ENCODE data around the gene UBL4A.

UBL4A gene

GRCh38 chrX:154460326-154460725 lies 26.1 kb downstream of the UBL4A start:
- no peak for DNase-seq

DNA sequence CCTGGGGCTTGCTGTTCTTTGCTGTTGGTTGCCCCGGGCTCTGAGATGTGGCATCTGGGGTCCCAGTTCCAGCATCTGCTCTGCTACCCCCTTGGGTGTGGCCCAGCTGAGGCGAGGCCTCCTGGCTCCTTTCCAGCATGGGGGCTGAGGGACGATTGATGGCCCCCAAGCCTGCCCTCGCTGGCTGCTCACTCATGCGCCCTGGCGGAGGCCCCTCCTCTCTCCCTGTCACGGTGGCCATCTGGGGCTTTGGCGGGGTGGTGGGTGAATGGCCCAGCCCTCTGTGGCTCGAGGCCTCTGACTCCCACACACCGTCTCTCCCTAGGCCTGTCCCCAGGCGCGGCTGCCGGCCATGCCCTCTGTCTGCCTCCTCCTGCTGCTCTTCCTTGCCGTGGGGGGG lies 26.6 kb downstream of the UBL4A start:
- peak; percentile 4 for DNase-seq

GRCh38 chrX:154458954-154459778 lies 27.2 kb downstream of the UBL4A start:
- DNase-seq: peak; percentile 60

DNA sequence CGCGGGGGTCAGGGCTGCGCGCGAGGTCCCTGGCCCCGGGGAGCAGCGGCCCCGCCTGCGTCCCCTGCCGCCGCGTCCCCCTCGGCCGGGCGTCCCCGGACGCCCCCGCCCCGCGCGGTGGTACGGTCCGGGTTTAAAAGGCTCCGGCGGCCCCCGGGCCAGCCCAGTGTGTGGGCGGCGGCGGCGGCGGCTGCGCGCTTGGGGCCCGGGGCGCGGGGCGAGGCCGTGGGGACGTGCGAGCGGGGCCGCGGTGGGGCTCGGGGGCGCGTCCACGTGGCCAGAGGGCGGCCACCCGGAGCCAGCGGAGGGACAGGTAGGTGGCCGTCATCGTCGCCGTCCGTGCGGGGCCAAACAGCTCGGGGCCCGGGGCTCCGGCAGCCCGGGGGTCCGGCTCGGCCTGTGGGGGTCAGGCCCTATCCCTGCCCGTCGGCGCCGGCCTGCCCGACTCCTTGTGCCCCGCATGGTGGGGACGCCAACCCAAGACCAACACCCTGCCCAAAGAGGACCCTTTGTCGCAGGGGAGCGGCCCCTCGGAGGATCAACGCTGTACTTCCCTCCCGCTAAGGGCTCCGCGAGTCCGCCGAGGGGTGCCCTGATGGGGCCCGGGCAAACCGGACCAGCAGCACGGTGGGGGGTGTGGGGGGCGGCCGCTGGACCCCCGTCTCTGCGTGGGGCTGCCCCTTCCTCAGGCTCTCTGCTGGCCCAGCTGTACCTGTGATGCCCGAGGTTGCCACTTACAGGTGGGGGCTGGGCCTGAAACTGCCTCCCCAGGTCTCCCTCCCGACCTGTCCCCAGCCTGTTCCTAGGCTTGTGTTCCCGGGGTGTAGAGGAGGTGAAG lies 28.1 kb downstream of the UBL4A start, which contains the start of gene PLXNA3:
Gene PLXNA3 (plus strand): TSS at position 166 of the 838 bp plus-strand sequence. CDS start 1,903 bp downstream, outside the sequence.
- peak; percentile 43 for DNase-seq

DNA sequence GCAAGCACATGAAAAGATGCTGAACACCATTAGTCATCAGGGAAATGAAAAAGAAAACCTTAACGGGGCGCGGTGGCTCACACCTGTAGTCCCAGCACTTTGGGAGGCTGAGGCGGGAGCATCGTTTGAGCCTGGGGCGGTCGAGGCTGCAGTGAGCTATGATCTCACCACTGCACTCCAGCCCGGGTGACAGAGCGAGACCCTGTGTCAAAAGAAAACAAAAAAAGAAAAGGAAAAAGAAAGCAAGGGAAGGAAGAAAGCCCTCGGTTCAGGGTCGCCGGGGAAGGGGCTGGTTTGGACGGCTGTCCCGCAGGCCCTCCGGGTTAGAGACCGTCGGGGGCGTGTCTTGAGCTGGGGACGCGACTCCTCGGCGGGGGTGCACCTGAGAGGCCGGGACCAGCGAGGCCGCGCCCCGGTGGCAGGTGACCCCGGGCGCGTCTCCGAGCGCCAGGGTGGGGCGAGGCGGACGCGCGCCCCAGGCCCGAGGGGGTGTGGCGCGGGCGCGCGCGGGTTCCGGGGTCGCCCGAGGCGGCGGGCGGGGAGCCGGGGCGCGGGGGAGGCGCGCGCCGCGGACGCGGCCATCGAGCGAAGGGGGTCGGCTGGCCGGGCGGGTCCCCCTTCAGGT lies 28.8 kb downstream of the UBL4A start:
- peak; percentile 6 for DNase-seq

GRCh38 chrX:154452823-154453222 lies 33.6 kb downstream of the UBL4A start:
- DNase-seq: no peak

DNA sequence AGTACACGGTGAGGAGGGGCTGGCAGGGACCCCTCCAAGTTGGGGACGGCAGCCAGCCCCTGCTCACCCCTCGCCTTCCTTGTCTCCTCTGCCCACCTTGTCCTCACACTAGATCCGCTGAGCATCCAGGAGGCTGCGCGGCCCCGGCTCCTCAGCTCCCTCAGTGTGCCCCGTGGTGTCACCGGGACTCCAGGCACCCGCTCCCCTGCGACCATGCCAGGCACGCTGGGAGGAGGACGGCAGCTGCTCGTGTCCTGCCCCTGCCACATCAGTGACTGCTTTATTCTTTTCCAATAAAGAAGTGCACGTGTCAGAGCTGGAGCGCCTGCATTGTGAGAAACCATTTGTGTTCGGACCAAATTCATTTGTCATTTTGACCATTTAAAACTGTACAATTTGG lies 36.1 kb downstream of the UBL4A start:
- DNase-seq: no peak

- no peak for DNase-seq
These were observed 36.8 kb downstream of the UBL4A start for GRCh38 chrX:154449618-154450017.

DNA sequence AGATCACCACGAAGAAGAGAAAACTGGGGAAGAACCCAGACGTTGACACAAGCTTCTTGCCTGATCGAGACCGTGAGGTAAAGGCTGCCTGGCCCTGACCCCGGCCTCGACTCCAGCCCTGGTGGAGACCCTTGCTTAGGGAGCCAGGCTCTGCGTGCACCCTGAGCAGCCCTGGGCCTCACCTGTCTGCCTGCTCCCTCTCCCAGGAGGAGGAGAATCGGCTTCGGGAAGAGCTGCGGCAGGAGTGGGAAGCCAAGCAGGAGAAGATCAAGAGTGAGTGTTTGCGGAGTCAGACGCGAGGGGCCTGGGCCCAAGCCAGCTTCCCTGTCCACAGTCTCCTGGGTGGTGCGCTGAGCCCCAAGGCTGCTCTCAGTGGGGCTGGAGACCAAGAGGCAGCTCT lies 37.9 kb downstream of the UBL4A start:
- no peak for DNase-seq

- no peak for DNase-seq
These were observed 40.0 kb downstream of the UBL4A start for GRCh38 chrX:154446430-154446829.

DNA sequence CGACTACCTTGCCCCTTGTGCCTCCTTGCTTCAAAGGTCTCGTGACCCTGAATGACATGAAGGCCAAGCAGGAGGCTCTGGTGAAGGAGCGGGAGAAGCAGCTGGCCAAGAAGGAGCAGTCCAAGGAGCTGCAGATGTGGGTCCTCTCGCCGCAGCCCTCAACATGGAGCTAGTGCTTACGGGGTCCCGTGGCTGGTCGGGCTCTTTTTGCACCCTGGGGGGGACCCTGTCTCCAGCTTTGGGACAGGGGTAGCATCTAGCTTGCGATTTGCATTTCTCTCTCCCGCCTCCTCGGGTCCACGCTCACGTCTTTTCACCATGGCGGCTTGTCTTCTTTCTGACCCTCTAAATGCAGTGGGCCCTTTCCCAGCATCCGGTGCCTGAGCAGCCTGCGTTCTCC lies 40.6 kb downstream of the UBL4A start:
- no peak for DNase-seq

GRCh38 chrX:154444755-154445246 lies 41.6 kb downstream of the UBL4A start:
- DNase-seq: no peak

GRCh38 chrX:154443992-154444754 lies 42.2 kb downstream of the UBL4A start, which contains the start of gene FAM50A:
Gene FAM50A, plus strand, starts transcription at chrX:154444141. Its CDS starts 95 bp downstream, at chrX:154444236.
- peak; percentile 68 for DNase-seq

DNA sequence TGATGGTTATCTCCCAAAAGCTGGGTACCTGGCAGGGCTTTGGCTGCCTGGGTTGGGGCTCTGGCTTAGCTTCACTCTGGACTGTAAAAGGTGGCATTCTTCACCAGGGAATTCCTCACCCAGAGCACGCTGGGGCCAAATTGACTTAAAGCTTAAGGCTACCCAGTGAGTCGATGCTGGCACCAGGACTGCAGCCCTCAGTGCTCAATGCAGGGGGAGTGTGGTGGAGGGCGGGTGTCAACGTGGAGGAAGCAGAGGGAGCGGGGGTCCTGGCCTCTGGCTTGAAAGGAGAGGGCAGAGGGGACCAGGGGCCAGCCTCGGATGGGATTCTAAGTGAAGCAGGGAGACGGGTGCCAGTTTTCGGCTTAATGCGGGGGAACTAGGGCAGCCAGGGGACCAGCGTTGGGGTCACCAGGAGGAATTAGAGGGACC lies 42.9 kb downstream of the UBL4A start:
- DNase-seq: no peak

GRCh38 chrX:154441984-154442707 lies 44.3 kb downstream of the UBL4A start:
- DNase-seq: no peak

DNA sequence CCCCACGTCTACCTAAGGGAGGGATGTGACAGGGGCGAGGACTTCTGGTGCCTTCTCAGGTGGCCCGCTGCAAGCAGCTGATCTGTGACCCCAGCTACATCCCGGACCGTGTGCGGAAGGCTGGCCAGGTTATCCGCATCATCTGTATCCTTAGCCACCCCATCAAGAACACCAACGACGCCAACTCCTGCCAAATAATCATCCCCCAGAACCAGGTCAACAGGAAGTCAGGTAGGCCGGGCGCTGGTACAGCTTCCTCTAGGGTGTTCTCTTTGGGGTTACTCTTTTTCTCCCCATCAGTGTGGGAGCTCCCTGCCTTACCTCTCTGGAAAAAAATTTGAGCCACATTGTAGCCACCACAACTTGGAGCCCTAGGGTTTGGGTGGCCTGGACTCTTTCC lies 44.9 kb downstream of the UBL4A start:
- DNase-seq: no peak

- DNase-seq: no peak
These were observed 45.6 kb downstream of the UBL4A start for GRCh38 chrX:154440623-154441357.

GRCh38 chrX:154439841-154440240 lies 46.6 kb downstream of the UBL4A start:
- DNase-seq: no peak

GRCh38 chrX:154437971-154438893 lies 48.2 kb downstream of the UBL4A start:
- no peak for DNase-seq

All from fibroblast of skin of back (primary cell).